IMR-90 (cell line): ENCODE measurements around the gene ATXN7L3.

Experiments
- MAFK ChIP-seq: IDR thresholded peaks from 2 replicates; pipeline ENCODE4 v1.6.1; 2012; ENCODE audit warnings: low read depth, low read length, improper control_type of control experiment
- POLR2A ChIP-seq: IDR thresholded peaks from 2 replicates; pipeline ENCODE4 v1.6.1; 2012; ENCODE audit warnings: mild to moderate bottlenecking, low read depth, low read length
- RAD21 ChIP-seq: IDR thresholded peaks from 2 replicates; pipeline ENCODE4 v1.6.1; 2012; ENCODE audit warnings: low read length, improper control_type of control experiment
- TF ChIP-seq, protein P1 (sequence below): conservative IDR thresholded peaks from 2 replicates; pipeline ENCODE4 v1.5.1; 2012; ENCODE audit warnings: mild to moderate bottlenecking, low read depth, low read length, improper control_type of control experiment

DNA sequence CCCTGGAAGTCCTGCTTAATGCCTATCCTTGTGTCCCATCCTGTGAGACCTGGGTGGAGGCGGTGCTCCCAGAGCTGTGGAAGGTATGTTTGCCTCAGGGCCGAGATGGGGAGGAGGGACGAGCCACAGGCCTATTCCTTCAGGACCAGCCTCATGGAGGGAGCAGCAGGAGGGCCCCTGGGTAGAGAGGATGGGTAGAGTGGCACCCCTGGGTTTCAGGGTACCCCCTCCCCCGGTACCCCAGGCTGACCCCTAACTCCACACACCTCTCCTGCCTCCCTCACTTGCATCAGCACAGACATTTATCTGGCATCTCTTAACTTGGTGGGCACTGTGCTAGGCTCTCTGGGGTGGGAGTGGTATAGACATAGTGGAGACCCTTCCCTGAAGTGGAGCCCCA, 22.0 kb downstream of the ATXN7L3 start:
- TF ChIP-seq, protein P1, sequence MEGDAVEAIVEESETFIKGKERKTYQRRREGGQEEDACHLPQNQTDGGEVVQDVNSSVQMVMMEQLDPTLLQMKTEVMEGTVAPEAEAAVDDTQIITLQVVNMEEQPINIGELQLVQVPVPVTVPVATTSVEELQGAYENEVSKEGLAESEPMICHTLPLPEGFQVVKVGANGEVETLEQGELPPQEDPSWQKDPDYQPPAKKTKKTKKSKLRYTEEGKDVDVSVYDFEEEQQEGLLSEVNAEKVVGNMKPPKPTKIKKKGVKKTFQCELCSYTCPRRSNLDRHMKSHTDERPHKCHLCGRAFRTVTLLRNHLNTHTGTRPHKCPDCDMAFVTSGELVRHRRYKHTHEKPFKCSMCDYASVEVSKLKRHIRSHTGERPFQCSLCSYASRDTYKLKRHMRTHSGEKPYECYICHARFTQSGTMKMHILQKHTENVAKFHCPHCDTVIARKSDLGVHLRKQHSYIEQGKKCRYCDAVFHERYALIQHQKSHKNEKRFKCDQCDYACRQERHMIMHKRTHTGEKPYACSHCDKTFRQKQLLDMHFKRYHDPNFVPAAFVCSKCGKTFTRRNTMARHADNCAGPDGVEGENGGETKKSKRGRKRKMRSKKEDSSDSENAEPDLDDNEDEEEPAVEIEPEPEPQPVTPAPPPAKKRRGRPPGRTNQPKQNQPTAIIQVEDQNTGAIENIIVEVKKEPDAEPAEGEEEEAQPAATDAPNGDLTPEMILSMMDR: no peak
- no peak for TF ChIP-seq RAD21
- no peak for TF ChIP-seq POLR2A
- no peak for TF ChIP-seq MAFK
